ENCODE results near the gene CHST14.

- TF ChIP-seq EP300 (IDR thresholded peaks at IDR 0.05; ENCODE audit: low read depth) (no peak), CTCF (IDR thresholded peaks at IDR 0.05) (no peak), POLR2A (IDR thresholded peaks at IDR 0.05) (no peak)
Measured at GRCh38 chr15:40499931-40500330, 29.1 kb downstream of the CHST14 start.

All from transverse colon (tissue), 3 donors.